T47D (cell line): Measurements from ENCODE around the gene MED27.

Experiments
- DNase-seq, 2 experiments: peaks; one replicate each; pipeline versions ENCODE4 v3.0.0 to v3.0.0-alpha.2; 2011 to 2012; ENCODE audit warnings: low read depth in 1 of 2, low spot score in 1 of 2
- JUND ChIP-seq: IDR thresholded peaks from 2 replicates; pipeline ENCODE4 v1.6.1; 2012; ENCODE audit warnings: low read depth
- in situ Hi-C: cut with HindIII; loops from 2 replicates; pipeline ENCODE4 v1.10.0; 2016; ENCODE audit warnings: low sequenced_read_pairs, low pct_unique_long_range_greater_than_20kb

Gene MED27, protein sequence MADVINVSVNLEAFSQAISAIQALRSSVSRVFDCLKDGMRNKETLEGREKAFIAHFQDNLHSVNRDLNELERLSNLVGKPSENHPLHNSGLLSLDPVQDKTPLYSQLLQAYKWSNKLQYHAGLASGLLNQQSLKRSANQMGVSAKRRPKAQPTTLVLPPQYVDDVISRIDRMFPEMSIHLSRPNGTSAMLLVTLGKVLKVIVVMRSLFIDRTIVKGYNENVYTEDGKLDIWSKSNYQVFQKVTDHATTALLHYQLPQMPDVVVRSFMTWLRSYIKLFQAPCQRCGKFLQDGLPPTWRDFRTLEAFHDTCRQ

DNA sequence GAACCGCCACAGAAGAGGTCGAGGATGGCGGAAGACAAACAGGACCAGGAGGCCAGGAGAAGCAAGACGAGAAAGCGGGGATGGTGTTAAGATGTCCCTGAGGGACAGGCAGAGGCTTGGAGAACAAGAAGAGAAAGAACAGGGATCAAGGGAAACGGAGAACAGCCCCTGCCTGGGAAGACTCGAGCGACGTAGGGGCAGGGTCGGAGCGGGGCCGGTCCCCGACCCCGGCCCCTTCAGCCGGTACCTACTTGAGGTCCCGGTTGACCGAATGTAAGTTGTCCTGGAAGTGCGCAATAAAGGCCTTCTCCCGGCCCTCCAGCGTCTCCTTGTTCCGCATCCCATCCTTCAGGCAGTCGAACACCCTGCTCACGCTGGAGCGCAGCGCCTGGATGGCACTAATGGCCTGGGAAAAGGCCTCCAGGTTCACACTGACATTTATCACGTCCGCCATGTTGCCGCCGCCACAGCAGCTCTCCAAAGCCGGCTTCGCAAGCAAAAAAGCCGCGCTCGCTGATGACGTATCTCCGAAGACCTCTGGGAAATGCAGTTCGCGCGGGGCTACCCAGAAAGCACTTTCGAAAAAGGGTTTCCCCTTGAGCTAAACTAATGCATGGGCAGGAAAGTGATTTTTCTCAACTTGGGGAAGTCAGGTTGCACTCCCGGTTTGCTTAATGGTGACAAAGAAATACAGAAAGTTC, at the start of gene MED27:
MED27 (minus strand) TSS at position 477 of the 701 bp plus-strand sequence; CDS start at position 454, 23 bp downstream.
- in situ Hi-C loops: no loop called here
- TF ChIP-seq JUND: no peak
- DNase-seq: peak; percentile 84 to 94

DNA sequence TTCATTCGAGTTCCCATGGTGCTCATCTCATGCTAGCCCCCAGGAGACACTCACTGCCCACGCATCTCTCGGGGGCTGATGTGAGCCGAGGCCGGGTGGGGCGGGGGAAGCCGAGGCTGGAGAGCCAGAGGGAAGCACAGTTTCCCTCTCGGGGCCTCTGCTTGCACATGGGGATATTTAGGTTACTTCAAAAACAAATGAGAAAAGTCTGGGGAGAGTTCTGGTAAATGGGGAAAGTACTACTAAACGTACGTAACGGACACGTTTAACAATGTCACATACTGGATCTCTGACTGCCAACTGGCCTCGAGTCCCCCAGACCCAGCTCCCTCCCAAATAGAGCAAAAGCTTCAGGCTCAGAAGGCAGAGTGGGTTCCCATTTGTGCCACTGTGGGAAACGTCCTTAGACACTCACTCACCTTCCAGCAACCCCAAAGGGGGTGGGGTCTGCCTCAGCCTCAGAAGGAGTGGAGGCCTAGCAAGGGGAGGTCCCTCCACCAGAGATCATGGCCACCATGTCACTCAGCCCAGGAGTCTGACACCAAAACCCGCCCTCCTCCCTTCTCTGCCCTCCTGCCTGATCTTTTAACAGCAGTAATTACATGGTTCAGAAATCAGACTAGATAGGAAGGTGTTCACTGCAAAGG, 48.3 kb upstream of the MED27 start:
- DNase-seq: no peak
- in situ Hi-C loops: no loop called here
- no peak for TF ChIP-seq JUND

DNA sequence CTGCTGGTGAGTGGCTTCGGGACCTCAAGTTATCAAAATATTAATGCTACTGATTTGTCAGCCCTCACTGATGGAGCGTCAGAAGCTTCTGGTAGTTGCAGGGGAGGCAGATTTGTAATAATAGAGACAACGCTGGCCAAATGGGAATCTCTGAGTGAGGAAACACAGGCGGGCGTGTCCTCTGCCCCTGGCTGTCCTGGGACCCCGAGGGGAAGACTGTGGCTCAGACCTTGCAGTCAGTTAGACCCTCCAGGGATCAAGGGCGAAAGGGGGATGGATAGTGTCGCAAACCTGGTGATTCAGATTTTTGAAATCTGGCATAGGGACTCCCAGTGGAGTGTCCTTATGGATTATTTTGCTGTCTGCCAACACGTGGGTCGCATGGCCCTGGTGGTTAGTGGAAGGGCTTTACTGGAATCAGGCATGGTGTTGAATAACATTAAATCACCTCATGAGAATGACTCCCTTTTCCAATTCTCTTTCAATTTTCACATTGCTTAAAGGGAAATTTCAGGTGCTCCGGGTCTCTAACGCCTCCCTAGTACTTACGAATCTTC, 47.1 kb upstream of the MED27 start:
- in situ Hi-C loops: no loop called here
- no peak for TF ChIP-seq JUND
- no peak for DNase-seq

DNA sequence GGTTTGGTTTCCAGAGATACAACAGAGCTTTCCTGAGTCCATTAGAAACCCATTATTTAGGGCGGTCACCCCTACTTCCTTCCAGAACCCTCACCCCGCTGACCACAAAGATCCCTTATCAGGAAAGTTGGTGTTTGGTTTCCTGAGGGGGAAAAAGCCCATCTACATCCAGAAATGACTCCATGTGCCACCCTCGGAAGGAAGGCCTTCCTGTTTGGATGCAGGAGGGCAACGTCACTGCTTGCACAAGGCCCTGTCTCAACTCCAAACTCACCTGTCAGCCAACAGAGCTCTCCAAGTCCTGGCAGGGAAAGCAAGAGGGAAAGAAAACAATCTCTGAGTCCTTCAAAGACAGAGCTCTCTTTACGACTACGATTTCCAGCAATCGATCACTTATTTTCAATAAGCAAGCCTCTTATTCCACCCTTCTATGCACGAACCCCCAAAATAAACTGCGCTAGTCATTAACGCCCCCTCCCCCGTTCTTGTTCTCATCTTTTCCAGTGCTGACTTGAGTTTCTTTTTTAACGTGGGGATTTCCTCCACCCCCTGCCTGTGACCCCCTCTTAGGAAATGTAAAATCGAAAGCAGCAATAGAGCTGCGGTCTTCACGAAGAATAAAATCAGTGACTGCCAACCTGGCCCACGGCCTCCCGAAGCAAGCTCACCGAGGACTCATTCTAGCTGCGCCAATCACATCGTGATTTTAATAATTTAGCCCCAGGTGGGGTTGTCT, 46.4 kb upstream of the MED27 start:
- DNase-seq: peak in 1 of 2 experiments; percentile 31
- in situ Hi-C loops: no loop called here

DNA sequence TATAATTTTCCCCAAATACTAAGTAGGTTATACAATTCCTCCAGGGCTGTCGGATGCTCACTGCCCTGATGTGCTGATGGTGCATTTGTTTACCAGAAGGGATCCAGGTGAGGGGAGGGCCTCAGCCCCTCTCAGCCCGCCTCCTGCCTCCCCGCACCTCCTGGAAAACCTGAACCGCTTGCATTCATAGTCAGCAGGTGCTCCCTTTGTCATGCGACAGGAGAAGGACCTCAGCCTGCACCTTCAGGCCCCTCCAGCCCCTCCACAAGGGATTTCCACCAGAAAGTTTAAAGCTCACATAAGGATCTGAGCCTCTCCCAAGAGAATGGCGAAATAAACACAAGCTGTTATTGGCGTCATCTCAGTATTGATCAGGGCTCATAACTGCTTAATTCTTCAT, 45.7 kb upstream of the MED27 start:
- in situ Hi-C loops: no loop called here
- TF ChIP-seq JUND: no peak
- DNase-seq: no peak

More for the DNA sequence above, 46.4 kb upstream of the MED27 start:
- no peak for TF ChIP-seq JUND

DNA sequence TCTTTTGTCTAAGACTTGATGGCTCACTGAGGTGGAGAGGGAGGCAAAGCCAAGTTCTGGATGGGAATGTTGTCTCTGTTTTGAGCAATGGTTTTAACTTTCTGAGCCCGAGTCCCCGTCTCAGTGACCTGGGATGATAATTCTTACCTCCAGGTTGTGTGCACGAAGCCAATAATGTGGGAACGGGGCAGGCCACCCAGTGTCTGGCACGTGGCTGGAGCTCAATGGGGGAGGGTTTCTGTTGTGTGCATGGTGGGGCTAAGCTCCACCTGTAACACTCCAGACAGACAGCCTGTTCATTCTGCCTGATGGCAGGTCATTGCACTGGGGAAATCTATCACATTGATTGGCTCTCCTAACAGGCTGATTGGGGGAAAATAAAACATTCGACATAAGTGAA, 45.1 kb upstream of the MED27 start:
- TF ChIP-seq JUND: no peak
- in situ Hi-C loops: no loop called here
- DNase-seq: no peak

DNA sequence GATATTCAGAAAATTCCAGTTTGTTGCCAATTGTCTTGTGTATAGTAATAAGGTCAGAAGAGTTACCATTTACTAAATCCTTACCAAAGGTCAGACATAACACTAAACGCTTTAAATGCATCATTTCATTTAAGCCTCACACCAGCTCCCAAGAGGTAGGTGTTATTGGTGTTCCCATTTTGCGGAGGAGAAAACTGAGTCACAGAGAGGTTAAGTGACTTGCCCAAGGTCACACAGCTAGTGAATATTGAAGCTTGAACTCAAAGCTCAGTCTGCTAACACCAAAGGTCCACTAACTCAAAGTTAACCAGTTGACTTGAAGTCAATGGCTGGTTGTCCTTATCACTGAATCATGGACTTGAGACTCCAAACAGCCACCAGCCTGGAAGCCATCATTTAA, 41.4 kb upstream of the MED27 start:
- DNase-seq: no peak
- no peak for TF ChIP-seq JUND
- in situ Hi-C loops: no loop called here

DNA sequence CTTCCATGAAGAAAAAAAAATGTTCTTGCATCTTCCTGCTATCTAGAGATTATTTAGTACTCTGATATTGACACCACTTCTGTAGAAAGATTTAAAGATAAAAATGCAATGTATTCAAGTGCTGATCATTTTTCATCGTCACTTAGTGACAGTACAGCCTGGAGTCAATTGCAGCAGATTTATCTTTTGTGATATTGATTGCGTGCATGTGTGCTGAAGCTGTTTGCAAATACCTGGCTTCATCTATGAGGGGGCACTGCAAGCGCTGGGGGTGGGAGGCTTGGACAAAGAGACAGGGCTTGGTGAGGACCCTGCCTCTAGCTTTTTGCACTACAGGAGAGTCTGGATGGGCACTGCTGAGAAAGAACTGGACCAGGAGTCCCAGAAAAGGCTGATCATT, 38.0 kb upstream of the MED27 start:
- in situ Hi-C loops: no loop called here
- no peak for TF ChIP-seq JUND
- DNase-seq: no peak

DNA sequence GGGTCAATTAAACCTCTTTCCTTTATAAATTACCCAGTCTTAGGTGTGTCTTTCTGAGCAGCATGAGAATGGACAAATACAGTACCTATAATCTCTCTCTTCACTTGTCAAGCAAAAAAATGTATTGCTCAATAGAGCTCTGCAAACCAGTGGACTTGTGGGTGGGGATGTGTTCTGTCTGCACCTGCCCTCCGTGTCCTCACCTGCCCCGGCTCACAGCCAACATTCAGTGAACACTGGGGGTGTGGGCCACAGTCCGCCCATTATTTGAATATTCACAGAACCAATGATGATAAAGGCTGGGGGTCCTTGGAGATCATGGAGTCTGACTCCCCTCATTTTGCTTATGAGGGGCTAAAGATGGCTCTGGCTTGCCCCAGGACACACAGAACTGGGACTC, 36.9 kb upstream of the MED27 start:
- in situ Hi-C loops: no loop called here
- no peak for DNase-seq
- no peak for TF ChIP-seq JUND

DNA sequence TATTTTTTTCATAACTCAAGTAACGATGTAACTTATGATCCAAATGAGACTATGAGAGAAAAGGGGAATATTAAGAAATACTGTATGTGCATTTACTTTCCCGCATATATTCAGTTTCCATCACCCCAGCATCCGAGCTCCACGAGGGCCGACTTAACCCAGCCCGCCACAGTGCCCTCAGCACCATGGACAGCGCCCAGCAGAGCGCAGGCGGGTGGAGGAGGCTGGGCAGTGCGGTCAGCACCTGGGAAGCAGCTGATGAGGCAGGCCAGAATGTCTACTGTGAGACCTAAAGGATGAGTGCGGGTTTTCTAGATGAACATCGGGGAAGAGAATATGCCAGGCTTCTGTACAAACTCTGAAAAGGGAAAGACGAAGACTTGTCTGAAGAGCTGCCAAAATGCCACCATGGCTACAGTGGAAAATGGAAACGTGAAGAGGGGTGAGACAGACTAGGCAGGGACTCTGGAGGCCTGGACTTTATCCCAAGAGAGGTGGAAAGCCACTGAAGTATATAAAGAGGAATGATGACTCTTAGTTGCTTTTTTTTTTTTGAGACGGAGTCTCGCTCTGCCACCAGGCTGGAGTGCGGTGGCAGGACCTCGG, 34.5 kb upstream of the MED27 start:
- TF ChIP-seq JUND: no peak
- in situ Hi-C loops: no loop called here
- DNase-seq: peak; percentile 81 to 88

DNA sequence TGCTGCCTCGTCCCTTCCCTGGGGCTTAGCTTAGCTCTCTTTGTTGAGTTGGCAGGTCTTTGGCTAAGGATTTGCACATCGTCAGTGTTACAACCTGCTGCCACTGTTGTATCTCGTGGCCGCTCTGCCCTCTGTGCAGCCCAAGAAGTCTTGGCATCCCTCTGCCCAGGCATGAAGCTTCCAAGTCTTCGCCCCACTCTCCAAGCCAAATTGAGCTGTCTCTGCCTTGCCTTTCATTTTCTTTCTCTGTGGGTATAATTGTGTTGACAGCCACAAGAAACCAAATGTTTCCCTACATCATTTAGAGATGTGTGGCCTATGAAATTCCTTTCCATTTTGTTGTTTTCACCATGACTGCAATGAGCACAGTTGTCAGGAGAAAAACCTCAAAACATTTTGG, 29.6 kb upstream of the MED27 start:
- in situ Hi-C loops: no loop called here
- no peak for DNase-seq
- no peak for TF ChIP-seq JUND

DNA sequence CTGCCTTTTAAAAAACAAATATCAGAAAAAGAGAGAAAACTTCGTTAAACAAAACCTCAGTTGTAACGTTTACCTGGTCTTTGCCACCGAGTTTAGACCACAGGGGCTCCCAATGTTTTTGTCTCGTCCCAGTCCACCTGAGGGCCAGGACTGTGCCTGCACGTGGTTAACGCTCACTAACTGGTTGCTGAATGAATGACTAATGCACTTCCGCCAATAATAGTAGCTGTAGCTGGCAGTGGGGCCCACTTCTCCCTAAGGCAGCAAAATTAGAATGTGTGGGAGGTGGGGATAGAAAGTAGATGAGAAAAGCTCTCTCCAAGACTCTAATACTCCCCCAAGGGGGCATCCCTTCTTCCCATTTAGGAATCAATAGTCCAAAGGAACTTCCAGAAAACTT, 29.1 kb upstream of the MED27 start:
- in situ Hi-C loops: no loop called here

More for the DNA sequence above, 29.1 kb upstream of the MED27 start:
- no peak for DNase-seq
- TF ChIP-seq JUND: no peak
